ENCODE measurements around the gene CDCA5.

CDCA5 gene

DNA sequence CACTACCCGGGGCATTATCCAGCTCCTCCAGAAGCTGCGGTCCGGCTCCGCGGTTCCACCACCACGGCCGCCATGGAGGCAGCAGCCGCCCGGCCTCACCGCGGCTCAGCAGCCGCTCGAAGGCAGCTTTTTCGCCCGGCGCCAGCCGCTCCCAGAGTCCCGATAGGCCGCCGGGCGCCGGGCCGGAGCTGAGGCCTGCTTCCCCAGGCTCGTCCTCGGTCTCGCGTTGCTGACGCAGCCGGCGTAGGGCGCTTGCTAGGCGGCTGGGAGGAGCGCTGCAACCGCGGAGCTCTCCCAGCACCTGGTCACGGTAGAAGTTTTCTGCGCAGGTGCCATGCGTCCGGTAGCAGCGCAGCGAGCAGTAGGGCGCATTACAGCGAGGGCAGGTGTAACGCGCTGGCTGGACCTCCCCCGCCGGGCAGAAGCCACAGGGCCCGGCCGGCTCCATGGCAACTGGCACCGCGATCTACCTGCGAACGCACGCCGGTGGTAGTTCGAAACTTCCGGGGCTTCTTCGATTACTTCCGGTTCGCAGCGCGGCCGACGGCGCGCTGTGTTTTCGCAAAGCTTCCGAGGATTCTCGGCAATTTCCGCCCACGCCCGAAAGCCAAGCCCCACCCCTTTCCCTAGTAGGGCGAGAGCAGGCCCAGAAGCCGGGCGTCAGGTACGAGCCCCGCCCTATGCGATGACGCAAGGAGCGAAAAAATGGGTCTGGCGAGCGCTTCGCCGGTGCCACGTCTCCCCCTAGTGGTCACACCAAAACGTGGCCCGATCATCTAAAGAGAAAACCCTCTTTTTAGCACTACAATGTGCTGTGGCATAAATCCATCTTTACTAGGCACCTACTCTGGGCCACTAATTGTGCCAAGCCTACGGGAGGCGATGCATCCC lies 33.6 kb upstream of the CDCA5 start, which contains the start of gene ZNHIT2:
Gene ZNHIT2, minus strand, starts transcription at position 496 of the 891 bp plus-strand sequence. Its CDS starts 48 bp downstream, at position 448.
- H3K27me3 ChIP-seq (ENCODE audit: control insufficient read depth, insufficient read depth, low read length) = no peaks in the 10 kb centered on the region
- H3K4me3 ChIP-seq (ENCODE audit: low read length) = peak within 1 kb of the TSS; percentile 84
- peaks cover 24% of the 10 kb centered on the region for H3K36me3 ChIP-seq (ENCODE audit: control insufficient read depth, low read depth, low read length)
- peak within 1 kb of the TSS; percentile 89 for H3K27ac ChIP-seq (ENCODE audit: low read length)
- H3K4me1 ChIP-seq (ENCODE audit: control insufficient read depth, low read depth, low read length) = peaks cover 11% of the 10 kb centered on the region
- H3K9ac ChIP-seq (ENCODE audit: low read length) = peak within 1 kb of the TSS; percentile 86
- no peaks in the 10 kb centered on the region for H3K9me3 ChIP-seq (ENCODE audit: control insufficient read depth, low read depth, low read length)

DNA sequence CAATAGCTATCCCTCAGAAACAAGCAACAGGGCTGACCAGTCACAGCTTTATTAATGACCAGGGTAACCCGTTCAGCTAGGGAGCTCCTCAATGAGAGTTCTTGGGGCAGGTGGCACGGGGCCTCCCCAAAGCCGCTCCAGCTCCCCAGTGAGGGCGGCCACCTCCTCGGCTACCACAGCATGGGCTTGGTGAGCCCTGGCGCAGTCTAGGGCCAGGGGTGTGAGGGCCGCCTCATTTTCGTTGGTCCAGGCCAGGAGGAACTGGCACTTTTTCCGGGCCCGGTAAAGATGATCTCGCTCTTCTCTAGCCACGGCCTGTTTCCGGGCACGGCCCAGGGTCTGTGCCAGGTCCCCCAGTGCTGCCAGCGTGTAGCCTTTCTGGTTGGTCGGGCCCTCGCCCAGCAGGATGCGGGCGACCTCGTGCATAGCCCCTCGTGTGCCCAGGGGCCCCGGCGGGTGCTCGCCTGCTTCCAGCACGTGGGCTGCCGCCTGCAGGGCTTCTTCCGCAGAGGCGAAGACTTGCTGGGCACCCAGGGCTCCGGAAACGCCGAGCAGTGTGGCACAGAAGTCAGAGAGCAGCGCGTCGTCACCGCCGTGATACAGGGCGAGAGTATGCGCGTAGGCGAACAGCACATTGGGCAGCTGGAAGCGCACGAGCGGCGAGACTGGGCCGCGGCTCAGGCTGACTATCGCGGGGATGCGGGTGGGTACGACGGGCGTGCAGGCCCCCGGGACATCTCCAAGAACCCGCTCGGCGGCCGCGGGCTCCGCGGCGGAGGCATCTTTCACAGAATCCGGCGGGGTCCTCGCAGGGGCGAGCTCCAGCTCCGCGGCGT lies 32.7 kb upstream of the CDCA5 start:
- Histone ChIP-seq H3K4me3 (ENCODE audit: low read length) (peak overlapping the region; percentile 84), H3K9me3 (ENCODE audit: control insufficient read depth, low read depth, low read length) (no peaks in the 10 kb centered on the region), H3K9ac (ENCODE audit: low read length) (peak overlapping the region; percentile 86), H3K4me1 (ENCODE audit: control insufficient read depth, low read depth, low read length) (peaks cover 11% of the 10 kb centered on the region), H3K27me3 (ENCODE audit: control insufficient read depth, insufficient read depth, low read length) (no peaks in the 10 kb centered on the region), H3K27ac (ENCODE audit: low read length) (peak overlapping the region; percentile 89), H3K36me3 (ENCODE audit: control insufficient read depth, low read depth, low read length) (peaks cover 24% of the 10 kb centered on the region)

DNA sequence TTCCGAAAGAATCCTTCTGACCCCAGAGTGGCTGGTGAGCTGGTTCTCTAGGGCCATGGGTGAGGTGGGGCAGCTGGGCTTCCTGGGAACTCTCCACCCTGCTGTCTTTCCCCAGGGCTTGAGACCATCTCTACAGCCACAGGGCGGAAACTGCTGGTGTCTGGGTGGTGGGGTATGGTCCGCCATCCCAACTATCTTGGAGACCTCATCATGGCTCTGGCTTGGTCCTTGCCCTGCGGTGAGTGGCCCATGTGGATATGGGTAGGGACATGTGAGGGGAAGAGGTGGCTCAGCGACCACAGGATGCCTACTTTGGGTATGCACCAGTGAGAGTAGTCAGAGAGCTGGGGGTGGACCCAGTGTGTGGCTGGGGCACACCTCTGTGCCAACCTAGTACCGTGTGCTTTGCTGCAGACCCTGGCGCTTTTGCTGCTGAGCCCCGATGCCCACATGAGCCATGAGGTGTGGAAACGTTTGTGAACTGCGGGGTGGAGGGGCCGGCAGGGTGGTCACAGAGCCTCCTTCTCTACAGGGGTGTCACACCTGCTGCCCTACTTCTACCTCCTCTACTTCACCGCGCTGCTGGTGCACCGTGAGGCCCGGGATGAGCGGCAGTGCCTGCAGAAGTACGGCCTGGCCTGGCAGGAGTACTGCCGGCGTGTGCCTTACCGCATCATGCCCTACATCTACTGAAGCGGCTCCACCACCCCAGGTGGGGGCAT lies 31.7 kb upstream of the CDCA5 start:
- Histone ChIP-seq H3K27me3 (ENCODE audit: control insufficient read depth, insufficient read depth, low read length) (no peaks in the 10 kb centered on the region), H3K4me3 (ENCODE audit: low read length) (no peak overlapping the region), H3K4me1 (ENCODE audit: control insufficient read depth, low read depth, low read length) (peaks cover 8% of the 10 kb centered on the region), H3K9me3 (ENCODE audit: control insufficient read depth, low read depth, low read length) (no peaks in the 10 kb centered on the region), H3K9ac (ENCODE audit: low read length) (no peak overlapping the region), H3K36me3 (ENCODE audit: control insufficient read depth, low read depth, low read length) (peaks cover 19% of the 10 kb centered on the region), H3K27ac (ENCODE audit: low read length) (no peak overlapping the region)

DNA sequence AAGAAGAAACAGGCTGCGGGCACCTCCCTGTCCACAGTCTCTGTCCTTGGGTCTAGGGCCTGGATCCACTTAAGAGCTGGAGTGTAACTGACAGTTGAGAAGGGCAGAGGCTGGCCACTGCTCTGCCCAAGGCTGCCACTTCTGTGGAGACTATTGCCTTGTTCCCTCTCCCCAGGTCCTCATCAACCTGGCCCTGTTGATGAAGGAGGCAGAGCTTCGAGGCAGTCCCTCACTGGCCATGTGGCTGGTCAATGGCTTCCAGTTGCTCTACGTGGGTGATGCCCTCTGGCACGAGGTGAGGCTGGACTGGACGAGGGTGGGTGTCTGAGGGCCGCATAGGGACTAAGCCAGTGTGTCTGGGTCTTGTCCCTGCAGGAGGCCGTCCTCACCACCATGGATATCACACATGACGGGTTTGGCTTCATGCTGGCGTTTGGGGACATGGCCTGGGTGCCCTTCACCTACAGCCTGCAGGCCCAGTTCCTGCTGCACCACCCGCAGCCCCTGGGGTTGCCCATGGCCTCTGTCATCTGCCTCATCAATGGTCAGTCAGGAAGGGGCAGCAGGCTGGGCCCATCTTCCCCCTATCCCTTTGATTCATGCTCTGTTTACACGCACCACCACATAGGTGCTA lies 30.8 kb upstream of the CDCA5 start:
- Histone ChIP-seq H3K27me3 (ENCODE audit: control insufficient read depth, insufficient read depth, low read length) (no peaks in the 10 kb centered on the region), H3K9me3 (ENCODE audit: control insufficient read depth, low read depth, low read length) (no peaks in the 10 kb centered on the region), H3K36me3 (ENCODE audit: control insufficient read depth, low read depth, low read length) (peaks cover 11% of the 10 kb centered on the region), H3K27ac (ENCODE audit: low read length) (no peak overlapping the region), H3K9ac (ENCODE audit: low read length) (no peak overlapping the region), H3K4me3 (ENCODE audit: low read length) (no peak overlapping the region), H3K4me1 (ENCODE audit: control insufficient read depth, low read depth, low read length) (peaks cover 8% of the 10 kb centered on the region)

DNA sequence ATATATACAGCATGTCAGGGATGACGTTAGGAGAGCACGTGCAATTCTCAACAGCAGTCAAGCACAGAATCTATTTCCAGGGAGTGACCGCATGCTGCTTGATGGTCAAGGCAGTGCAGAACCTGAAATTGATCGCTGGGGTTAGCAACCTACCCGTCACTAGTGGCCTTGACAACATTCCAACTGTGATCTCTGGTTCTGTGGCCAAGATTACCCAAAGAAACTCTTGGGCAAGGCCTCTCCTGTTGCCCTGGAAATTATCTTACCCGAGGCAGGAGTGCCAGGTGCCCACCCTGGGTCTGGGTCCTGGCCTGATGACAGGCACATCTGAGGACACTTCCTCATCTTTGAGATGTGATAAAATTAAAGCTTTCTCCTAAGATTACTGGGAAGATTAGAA lies 30.0 kb upstream of the CDCA5 start:
- Histone ChIP-seq H3K27ac (ENCODE audit: low read length) (no peak overlapping the region), H3K4me3 (ENCODE audit: low read length) (no peak overlapping the region), H3K27me3 (ENCODE audit: control insufficient read depth, insufficient read depth, low read length) (no peaks in the 10 kb centered on the region), H3K9me3 (ENCODE audit: control insufficient read depth, low read depth, low read length) (no peaks in the 10 kb centered on the region), H3K4me1 (ENCODE audit: control insufficient read depth, low read depth, low read length) (peaks cover 8% of the 10 kb centered on the region), H3K36me3 (ENCODE audit: control insufficient read depth, low read depth, low read length) (peaks cover 4% of the 10 kb centered on the region), H3K9ac (ENCODE audit: low read length) (no peak overlapping the region)

DNA sequence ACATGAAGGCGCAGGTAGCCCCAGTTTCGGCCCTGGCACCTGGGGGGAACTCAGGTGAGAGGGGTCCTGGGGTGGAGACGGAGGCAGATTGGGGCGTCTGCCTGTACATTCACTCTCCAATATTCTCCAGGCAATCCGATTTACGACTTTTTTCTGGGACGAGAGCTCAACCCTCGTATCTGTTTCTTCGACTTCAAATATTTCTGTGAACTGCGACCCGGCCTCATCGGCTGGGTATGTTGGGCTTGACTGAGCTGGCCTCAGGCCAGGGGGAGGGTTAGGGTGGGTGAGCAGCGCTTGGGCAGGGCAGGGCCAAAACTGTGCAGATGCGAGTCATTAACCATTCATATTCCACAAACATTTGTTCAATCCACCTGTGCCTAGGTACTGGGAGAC lies 29.5 kb upstream of the CDCA5 start:
- Histone ChIP-seq H3K36me3 (ENCODE audit: control insufficient read depth, low read depth, low read length) (no peaks in the 10 kb centered on the region), H3K9ac (ENCODE audit: low read length) (peak overlapping the region; percentile 77), H3K27me3 (ENCODE audit: control insufficient read depth, insufficient read depth, low read length) (no peaks in the 10 kb centered on the region), H3K27ac (ENCODE audit: low read length) (no peak overlapping the region), H3K4me1 (ENCODE audit: control insufficient read depth, low read depth, low read length) (peaks cover 8% of the 10 kb centered on the region), H3K9me3 (ENCODE audit: control insufficient read depth, low read depth, low read length) (no peaks in the 10 kb centered on the region), H3K4me3 (ENCODE audit: low read length) (peak overlapping the region; percentile 85)

DNA sequence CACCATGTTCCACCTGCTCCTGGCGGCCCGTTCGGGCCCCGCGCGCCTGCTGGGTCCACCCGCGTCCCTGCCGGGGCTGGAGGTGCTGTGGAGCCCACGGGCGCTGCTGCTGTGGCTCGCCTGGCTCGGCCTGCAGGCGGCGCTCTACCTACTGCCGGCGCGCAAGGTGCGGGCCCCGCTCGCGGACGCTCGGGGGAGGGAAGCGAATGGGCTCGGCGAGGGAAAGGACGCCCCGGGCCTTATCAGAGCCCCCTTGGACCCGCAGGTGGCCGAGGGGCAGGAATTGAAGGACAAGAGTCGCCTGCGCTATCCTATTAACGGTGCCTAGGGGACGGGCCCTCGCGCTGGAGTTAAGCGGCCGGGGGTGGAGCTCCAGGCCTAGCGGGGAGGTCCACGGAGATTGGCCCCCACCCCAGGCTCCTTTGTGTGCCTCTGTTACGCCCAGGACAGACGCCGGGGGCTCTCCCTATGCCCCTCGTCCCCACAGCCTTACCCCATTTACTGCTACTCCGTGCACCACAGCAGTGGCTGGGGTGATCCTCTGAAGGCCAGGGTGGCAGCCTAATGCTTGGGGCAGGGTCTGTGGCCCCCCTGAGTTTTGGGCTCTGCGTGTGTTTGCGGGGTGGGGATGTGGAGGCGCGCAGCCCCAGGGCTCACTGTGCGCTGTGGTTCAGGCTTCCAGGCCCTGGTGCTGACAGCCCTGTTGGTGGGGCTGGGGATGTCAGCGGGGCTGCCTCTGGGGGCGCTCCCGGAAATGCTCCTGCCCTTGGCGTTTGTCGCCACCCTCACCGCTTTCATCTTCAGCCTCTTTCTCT lies 28.9 kb upstream of the CDCA5 start:
- Histone ChIP-seq H3K27me3 (ENCODE audit: control insufficient read depth, insufficient read depth, low read length) (no peaks in the 10 kb centered on the region), H3K9ac (ENCODE audit: low read length) (peak overlapping the region; percentile 77), H3K4me3 (ENCODE audit: low read length) (peak overlapping the region; percentile 85), H3K36me3 (ENCODE audit: control insufficient read depth, low read depth, low read length) (no peaks in the 10 kb centered on the region), H3K4me1 (ENCODE audit: control insufficient read depth, low read depth, low read length) (peaks cover 8% of the 10 kb centered on the region), H3K9me3 (ENCODE audit: control insufficient read depth, low read depth, low read length) (no peaks in the 10 kb centered on the region), H3K27ac (ENCODE audit: low read length) (no peak overlapping the region)

DNA sequence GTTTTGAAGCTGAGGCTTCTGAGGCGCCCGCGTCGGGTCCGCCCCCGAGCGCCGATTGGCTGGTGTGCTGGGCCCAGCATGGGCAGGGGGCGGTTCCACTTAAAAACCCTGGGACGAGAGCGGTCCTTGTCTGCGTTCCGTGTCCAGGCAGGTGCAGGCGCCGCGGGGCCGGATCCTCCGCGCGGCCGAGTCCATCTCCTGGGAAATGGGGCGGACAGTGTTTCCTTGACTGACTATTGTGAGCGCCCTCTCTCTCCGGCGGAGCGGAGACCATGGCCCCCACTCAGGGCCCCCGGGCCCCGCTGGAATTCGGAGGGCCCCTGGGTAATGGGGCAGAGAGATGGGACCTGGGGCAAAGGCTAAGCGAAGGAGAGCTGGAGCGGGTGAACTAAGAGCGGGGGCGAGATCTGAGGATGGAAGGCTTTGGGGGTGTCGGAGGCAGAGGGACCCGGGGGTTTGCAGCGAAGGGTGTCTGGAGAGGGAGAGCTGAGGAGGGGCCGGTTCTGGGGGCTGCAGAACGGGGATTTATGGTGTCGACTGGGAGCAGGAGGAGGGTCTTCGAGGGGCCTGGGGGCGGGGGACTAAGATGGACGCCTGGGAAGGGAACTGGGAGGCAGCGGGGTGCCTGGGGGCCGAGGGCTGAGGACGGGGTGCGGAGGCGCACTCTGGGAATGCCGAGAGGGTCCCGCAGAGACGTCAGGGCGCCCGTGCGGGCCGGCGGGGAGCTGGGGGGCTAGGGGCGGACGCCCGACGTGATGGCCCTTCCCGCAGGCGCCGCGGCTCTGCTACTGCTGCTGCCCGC lies 28.1 kb upstream of the CDCA5 start, which contains the start of gene TM7SF2:
Gene TM7SF2, plus strand, starts transcription at position 129 of the 802 bp plus-strand sequence. Its CDS starts 144 bp downstream, at position 273.
- H3K27ac ChIP-seq (ENCODE audit: low read length) = no peak within 1 kb of the TSS
- peak within 1 kb of the TSS; percentile 85 for H3K4me3 ChIP-seq (ENCODE audit: low read length)
- peak within 1 kb of the TSS; percentile 77 for H3K9ac ChIP-seq (ENCODE audit: low read length)
- H3K9me3 ChIP-seq (ENCODE audit: control insufficient read depth, low read depth, low read length) = no peaks in the 10 kb centered on the region
- peaks cover 8% of the 10 kb centered on the region for H3K4me1 ChIP-seq (ENCODE audit: control insufficient read depth, low read depth, low read length)
- no peaks in the 10 kb centered on the region for H3K36me3 ChIP-seq (ENCODE audit: control insufficient read depth, low read depth, low read length)
- H3K27me3 ChIP-seq (ENCODE audit: control insufficient read depth, insufficient read depth, low read length) = no peaks in the 10 kb centered on the region

DNA sequence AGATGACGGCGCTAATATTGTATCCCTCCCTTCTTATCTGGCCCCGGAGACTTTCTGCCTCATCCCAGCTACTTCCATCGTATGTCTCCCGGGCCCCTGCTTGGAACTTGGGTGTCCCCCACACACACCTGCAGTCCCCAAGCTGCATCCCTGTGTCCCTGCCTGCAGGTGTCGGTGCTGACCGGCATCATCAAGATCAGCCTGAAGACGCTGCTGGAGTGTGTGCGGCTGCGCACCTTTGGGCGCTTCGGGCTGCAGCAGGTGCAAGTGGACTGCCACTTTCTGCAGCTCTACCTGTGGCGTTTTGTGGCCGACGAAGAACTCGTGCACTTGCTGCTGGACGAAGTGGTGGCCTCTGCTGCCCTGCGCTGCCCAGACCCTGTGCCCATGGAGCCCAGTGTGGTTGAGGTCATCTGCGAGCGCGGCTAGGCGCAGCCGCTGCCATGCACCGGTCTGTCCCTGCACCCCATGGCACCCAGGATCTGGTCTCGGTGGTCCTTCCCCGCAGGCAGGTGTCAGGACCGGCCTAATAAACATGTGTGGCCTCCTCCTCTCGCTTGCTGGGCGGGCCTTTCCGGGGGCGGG lies 27.4 kb upstream of the CDCA5 start:
- no peak overlapping the region for H3K27ac ChIP-seq (ENCODE audit: low read length)
- H3K9me3 ChIP-seq (ENCODE audit: control insufficient read depth, low read depth, low read length) = no peaks in the 10 kb centered on the region
- H3K9ac ChIP-seq (ENCODE audit: low read length) = no peak overlapping the region
- H3K36me3 ChIP-seq (ENCODE audit: control insufficient read depth, low read depth, low read length) = no peaks in the 10 kb centered on the region
- H3K4me3 ChIP-seq (ENCODE audit: low read length) = no peak overlapping the region
- peaks cover 5% of the 10 kb centered on the region for H3K4me1 ChIP-seq (ENCODE audit: control insufficient read depth, low read depth, low read length)
- no peaks in the 10 kb centered on the region for H3K27me3 ChIP-seq (ENCODE audit: control insufficient read depth, insufficient read depth, low read length)

Data from iPS-18a (cell line).